Lung (tissue), 12 donors: ENCODE measurements around the gene INSC. TPM values are rescaled to one million over a fixed set of nuclear protein-coding genes. Genes with fewer than 3 reads are reported as not detected.

ENCODE experiments used
- ATAC-seq: fragments of 200-7000 bp; cut with Tn5 transposase; one replicate; pipeline ENCODE4 v1.9.1; 2020; ENCODE audit warnings: moderate number of reproducible peaks; ENCODE audit not compliant: insufficient read depth, low FRiP score
- DNase-seq, 3 donors: peaks; one replicate each; pipeline ENCODE4 v3.0.0-alpha.2; 2013 to 2017
- H3K27ac ChIP-seq, 2 donors: one replicate each; pipeline ENCODE4 v1.5.1; 2013; ENCODE audit warnings: mild to moderate bottlenecking in 2 of 2, moderate library complexity in 2 of 2, control low read depth in 1 of 2, inconsistent platforms in 1 of 2, low read depth in 1 of 2, low read length in 1 of 2
- H3K27me3 ChIP-seq, 3 donors: one replicate each; pipeline ENCODE4 v1.5.1; 2013; ENCODE audit warnings: low read length in 2 of 3; ENCODE audit not compliant: control insufficient read depth in 3 of 3, insufficient read depth in 3 of 3
- H3K36me3 ChIP-seq, 4 donors: one replicate each; pipeline ENCODE4 v1.5.1; 2013; ENCODE audit warnings: low read length in 4 of 4, mild to moderate bottlenecking in 1 of 4, moderate library complexity in 1 of 4; ENCODE audit not compliant: control insufficient read depth in 4 of 4, insufficient read depth in 4 of 4
- H3K4me1 ChIP-seq, 5 donors: one replicate each; pipeline ENCODE4 v1.5.1; 2013; ENCODE audit warnings: low read length in 5 of 5, mild to moderate bottlenecking in 2 of 5, moderate library complexity in 1 of 5; ENCODE audit not compliant: control insufficient read depth in 5 of 5, insufficient read depth in 5 of 5
- H3K4me3 ChIP-seq: one replicate; pipeline ENCODE4 v1.5.1; 2013; ENCODE audit warnings: mild to moderate bottlenecking, control low read depth, moderate library complexity
- H3K9ac ChIP-seq, 2 donors: one replicate each; pipeline ENCODE4 v1.5.1; 2013; ENCODE audit warnings: low read length in 2 of 2, control low read depth in 1 of 2; ENCODE audit not compliant: insufficient read depth in 1 of 2
- H3K9me3 ChIP-seq, 4 donors: one replicate each; pipeline ENCODE4 v1.5.1; 2013; ENCODE audit warnings: low read length in 3 of 4, mild to moderate bottlenecking in 1 of 4, moderate library complexity in 1 of 4; ENCODE audit not compliant: control insufficient read depth in 4 of 4, insufficient read depth in 3 of 4
- CTCF ChIP-seq: IDR thresholded peaks from 2 replicates; pipeline ENCODE4 v1.5.1; 2012; ENCODE audit warnings: mild to moderate bottlenecking; ENCODE audit errors: control extremely low read depth, extremely low read depth
- WGBS, 2 donors: extraction: QIAGEN DNeasy Blood & Tissue Kit; methylation state at CpG; one replicate each; pipeline ENCODE4 v1.1.7; 2013; 5-methylcytosine and 5-hydroxymethylcytosine counted together
- polyA plus RNA-seq, 2 donors: library from polyadenylated mRNA; stranded (reverse); fragments of 200-250 nt; gene quantifications; one replicate each; pipeline ENCODE4 v1.2.1, GENCODE V29; 2013
- total RNA-seq, 2 donors: library from RNA; depleted of rRNA in 1 of 2; stranded (reverse); fragments of >200 nt in 1 of 2; gene quantifications; one replicate each; pipeline ENCODE4 v1.2.1, GENCODE V29; 2014 to 2021
- donor health status: control.
- donor health status: control.
- donor health status: Bipolar disorder and iron deficiency.
- donor health status: healthy.
- donor health status: DM: yes; HTN: yes; CAD: no.

INSC gene
- total and polyA plus RNA-seq, 4 donors: 0.49 to 0.91 (median 0.73) TPM

GRCh38 chr11:15095736-15096228 is 18.9 kb upstream of the INSC start:
- Histone ChIP-seq H3K27me3 (peaks cover 0 to 5% (median 0%) of the 10 kb centered on the region in 3 donors), H3K9me3 (no peaks in the 10 kb centered on the region), H3K36me3 (no peaks in the 10 kb centered on the region), H3K27ac (no peak overlapping the region), H3K4me3 (no peak overlapping the region), H3K9ac (no peak overlapping the region), H3K4me1 (no peaks in the 10 kb centered on the region)
- TF ChIP-seq CTCF: no peak
- ATAC-seq: no peak
- no peak for DNase-seq
- 94 to 96% methylated on average over 2 of the region's 2 CpGs for WGBS, 2 donors

GRCh38 chr11:15097411-15097810 is 17.3 kb upstream of the INSC start:
- ATAC-seq (no peak), DNase-seq (no peak)
- Histone ChIP-seq H3K36me3 (no peaks in the 10 kb centered on the region), H3K4me1 (no peaks in the 10 kb centered on the region), H3K27ac (no peak overlapping the region), H3K4me3 (no peak overlapping the region), H3K9me3 (no peaks in the 10 kb centered on the region), H3K27me3 (peaks cover 0 to 5% (median 0%) of the 10 kb centered on the region in 3 donors), H3K9ac (no peak overlapping the region)
- TF ChIP-seq CTCF: no peak
- WGBS, 2 donors: 86 to 91% methylated on average over 3 of the region's 3 CpGs

GRCh38 chr11:15099267-15099666 is 15.5 kb upstream of the INSC start:
- no peak for ATAC-seq
- Histone ChIP-seq H3K36me3 (no peaks in the 10 kb centered on the region), H3K9me3 (peaks cover 0 to 2% (median under 1%) of the 10 kb centered on the region in 4 donors), H3K4me1 (no peaks in the 10 kb centered on the region), H3K27me3 (peaks cover 0 to 5% (median 0%) of the 10 kb centered on the region in 3 donors), H3K4me3 (no peak overlapping the region), H3K27ac (no peak overlapping the region), H3K9ac (no peak overlapping the region)
- TF ChIP-seq CTCF: no peak
- no peak for DNase-seq
